Vein endothelial cell (primary cell): Measurements from ENCODE around the gene SPA17. TPM values are rescaled to one million over a fixed set of nuclear protein-coding genes. Genes with fewer than 3 reads are reported as not detected.

Experiments
- small RNA-seq: library from RNA; depleted of rRNA; stranded (forward); fragments of <200 nt; gene quantifications from one replicate; pipeline ENCODE3, GENCODE V24; 2012
- total RNA-seq: library from RNA; depleted of rRNA; stranded (reverse); fragments of >200 nt; gene quantifications from 2 replicates; pipeline ENCODE4 v1.2.3, GENCODE V29; 2012

The SPA17 gene
- 7.5 and 8.6 TPM in 2 replicates for total RNA-seq

GRCh38 chr11:124673333-124674167 lies at the start of gene SPA17, which contains the start of gene SIAE:
SPA17 (plus strand) TSS chr11:124673904; CDS start chr11:124675265, 1,361 bp downstream.
SIAE (minus strand) TSS chr11:124673739; CDS start chr11:124673708, 31 bp downstream.

GRCh38 chr11:124739479-124740276 lies 66.0 kb downstream of the SPA17 start, which contains the start of gene NRGN:
NRGN (plus strand) TSS chr11:124739942; CDS start chr11:124740085, 143 bp downstream.

Small RNA genes within 50 kb of the gene (small RNA-seq; reads per million reads assigned to genes)
- not detected for gene RNA5SP352

Other genes starting within 250 kb of the SPA17 start
- gene OR8B4, start 249.0 kb upstream of the SPA17 start, total RNA-seq = not detected in 2 replicates
- not detected in 2 replicates for gene OR8B8, start 228.2 kb upstream of the SPA17 start, total RNA-seq
- not detected in 2 replicates for gene OR8B12, start 130.2 kb upstream of the SPA17 start, total RNA-seq
- not detected in 2 replicates for gene OR8A1, start 103.9 kb upstream of the SPA17 start, total RNA-seq
- not detected in 2 replicates for gene PANX3, start 62.5 kb upstream of the SPA17 start, total RNA-seq
- gene TBRG1, start 51.0 kb upstream of the SPA17 start, total RNA-seq = 17.6 and 18.3 TPM in 2 replicates
- 12.9 and 14.7 TPM in 2 replicates for gene SIAE, start 165 bp upstream of the SPA17 start, total RNA-seq
- 2.6 and 4.8 TPM in 2 replicates for gene NRGN, start 66.0 kb downstream of the SPA17 start, total RNA-seq
- 0.33 and 0.86 TPM in 2 replicates for gene VSIG2, start 78.4 kb downstream of the SPA17 start, total RNA-seq
- 114 and 190 TPM in 2 replicates for gene ESAM, start 88.4 kb downstream of the SPA17 start, total RNA-seq
- gene MSANTD2, start 126.5 kb downstream of the SPA17 start, total RNA-seq = 15.4 and 15.8 TPM in 2 replicates
- gene ROBO3, start 191.5 kb downstream of the SPA17 start, total RNA-seq = 20.5 and 50.6 TPM in 2 replicates
- gene ROBO4, start 224.0 kb downstream of the SPA17 start, total RNA-seq = 505 and 745 TPM in 2 replicates
- gene HEPN1, start 245.3 kb downstream of the SPA17 start, total RNA-seq = 0.19 and 0.33 TPM in 2 replicates